ENCODE data around the gene CYP4Z1.

The CYP4Z1 gene

GRCh38 chr1:47024141-47024801 lies 42.8 kb upstream of the CYP4Z1 start:
- Histone ChIP-seq H3K9ac (ENCODE audit: low read depth, low read length) (no peak overlapping the region), H4K20me1 (ENCODE audit: insufficient read depth, low read length) (no peaks in the 10 kb centered on the region), H3K4me1 (ENCODE audit: insufficient read depth, low read length) (no peaks in the 10 kb centered on the region), H3K27ac (ENCODE audit: low read length) (no peak overlapping the region), H3K9me3 (ENCODE audit: insufficient read depth, low read length, severe bottlenecking) (no peaks in the 10 kb centered on the region), H2AFZ (ENCODE audit: low read depth, low read length) (no peak overlapping the region), H3K4me3 (ENCODE audit: low read depth in 1 of 2, low read length in 2 of 2) (no peak overlapping the region), H3K4me2 (ENCODE audit: insufficient read depth, low read length) (no peak overlapping the region), H3K27me3 (ENCODE audit: insufficient read depth, low read length, poor library complexity) (no peaks in the 10 kb centered on the region), H3K36me3 (ENCODE audit: insufficient read depth, low read length) (no peaks in the 10 kb centered on the region), H3K79me2 (ENCODE audit: insufficient read depth, low read length) (no peaks in the 10 kb centered on the region)
- DNase-seq (no peak), ATAC-seq (ENCODE audit: insufficient read depth, low read depth) (no peak)
- no peak for TF ChIP-seq CTCF (IDR thresholded peaks at IDR 0.05; ENCODE audit: borderline replicate concordance, extremely low read depth, low read length, poor library complexity, severe bottlenecking)

- Histone ChIP-seq H3K36me3 (ENCODE audit: insufficient read depth, low read length) (no peaks in the 10 kb centered on the region), H3K27me3 (ENCODE audit: insufficient read depth, low read length, poor library complexity) (no peaks in the 10 kb centered on the region), H4K20me1 (ENCODE audit: insufficient read depth, low read length) (no peaks in the 10 kb centered on the region), H3K27ac (ENCODE audit: low read length) (no peak overlapping the region), H3K4me2 (ENCODE audit: insufficient read depth, low read length) (no peak overlapping the region), H3K9me3 (ENCODE audit: insufficient read depth, low read length, severe bottlenecking) (no peaks in the 10 kb centered on the region), H3K79me2 (ENCODE audit: insufficient read depth, low read length) (no peaks in the 10 kb centered on the region), H3K4me3 (ENCODE audit: low read depth in 1 of 2, low read length in 2 of 2) (no peak overlapping the region), H2AFZ (ENCODE audit: low read depth, low read length) (no peak overlapping the region), H3K4me1 (ENCODE audit: insufficient read depth, low read length) (no peaks in the 10 kb centered on the region), H3K9ac (ENCODE audit: low read depth, low read length) (no peak overlapping the region)
- ATAC-seq (ENCODE audit: insufficient read depth, low read depth): no peak
- no peak for DNase-seq
- TF ChIP-seq CTCF (IDR thresholded peaks at IDR 0.05; ENCODE audit: borderline replicate concordance, extremely low read depth, low read length, poor library complexity, severe bottlenecking): no peak
- no peak for TF ChIP-seq EZH2 (IDR thresholded peaks at IDR 0.05; ENCODE audit: borderline replicate concordance, low read depth, low read length, severe bottlenecking)
Observed at GRCh38 chr1:47030170-47030805, 36.7 kb upstream of the CYP4Z1 start.

GRCh38 chr1:47031059-47031458 lies 36.0 kb upstream of the CYP4Z1 start:
- Histone ChIP-seq H3K9me3 (ENCODE audit: insufficient read depth, low read length, severe bottlenecking) (no peaks in the 10 kb centered on the region), H3K9ac (ENCODE audit: low read depth, low read length) (no peak overlapping the region), H2AFZ (ENCODE audit: low read depth, low read length) (no peak overlapping the region), H3K27ac (ENCODE audit: low read length) (no peak overlapping the region), H3K4me2 (ENCODE audit: insufficient read depth, low read length) (no peak overlapping the region), H3K27me3 (ENCODE audit: insufficient read depth, low read length, poor library complexity) (no peaks in the 10 kb centered on the region), H3K79me2 (ENCODE audit: insufficient read depth, low read length) (no peaks in the 10 kb centered on the region), H3K4me1 (ENCODE audit: insufficient read depth, low read length) (no peaks in the 10 kb centered on the region), H3K36me3 (ENCODE audit: insufficient read depth, low read length) (no peaks in the 10 kb centered on the region), H4K20me1 (ENCODE audit: insufficient read depth, low read length) (no peaks in the 10 kb centered on the region), H3K4me3 (ENCODE audit: low read depth in 1 of 2, low read length in 2 of 2) (no peak overlapping the region)
- DNase-seq (no peak), ATAC-seq (ENCODE audit: insufficient read depth, low read depth) (no peak)
- TF ChIP-seq EZH2 (IDR thresholded peaks at IDR 0.05; ENCODE audit: borderline replicate concordance, low read depth, low read length, severe bottlenecking) (no peak), CTCF (IDR thresholded peaks at IDR 0.05; ENCODE audit: borderline replicate concordance, extremely low read depth, low read length, poor library complexity, severe bottlenecking) (no peak)

Measured in DND-41 (cell line).